OCI-LY1 (cell line): ENCODE data around the gene TMEM174.

Source experiments
- H2AFZ ChIP-seq: fragments of 200-600 bp; sonication (generic), shearing (Covaris generic); 2 replicates; pipeline ENCODE4 v1.6.0; 2014; ENCODE audit warnings: antibody characterized with exemption, mild to moderate bottlenecking, low read length
- H3F3A ChIP-seq: fragments of 200-600 bp; sonication (generic), shearing (Covaris generic); 2 replicates; pipeline ENCODE4 v1.6.0; 2014; ENCODE audit warnings: mild to moderate bottlenecking, antibody characterized with exemption, low read length, moderate library complexity; ENCODE audit not compliant: insufficient read depth
- H3K27ac ChIP-seq: fragments of 200-600 bp; sonication (generic); 2 replicates; pipeline ENCODE4 v1.5.1; 2014; ENCODE audit warnings: low read length, mixed run types, mild to moderate bottlenecking, low read depth; ENCODE audit not compliant: poor library complexity, severe bottlenecking
- H3K27me3 ChIP-seq: fragments of 200-600 bp; sonication (generic); 2 replicates; pipeline ENCODE4 v1.6.0; 2014; ENCODE audit warnings: antibody characterized with exemption, mild to moderate bottlenecking, low read length, moderate library complexity; ENCODE audit not compliant: insufficient read depth
- H3K36me3 ChIP-seq: fragments of 200-600 bp; sonication (generic); 2 replicates; pipeline ENCODE4 v1.6.1; 2014; ENCODE audit warnings: mild to moderate bottlenecking, antibody characterized with exemption, low read length, moderate library complexity, mixed read lengths; ENCODE audit not compliant: insufficient read depth
- H3K4me1 ChIP-seq: fragments of 200-600 bp; sonication (generic); 2 replicates; pipeline ENCODE4 v1.5.1; 2014; ENCODE audit warnings: mild to moderate bottlenecking, low read length, moderate library complexity; ENCODE audit not compliant: insufficient read depth, severe bottlenecking
- H3K4me2 ChIP-seq: fragments of 200-600 bp; sonication (generic), shearing (Covaris generic); 2 replicates; pipeline ENCODE4 v1.6.1; 2014; ENCODE audit warnings: low read length
- H3K4me3 ChIP-seq: fragments of 200-600 bp; sonication (generic); 2 replicates; pipeline ENCODE4 v1.5.1; 2014; ENCODE audit warnings: low read length, low read depth, mild to moderate bottlenecking, mixed read lengths; ENCODE audit not compliant: poor library complexity, severe bottlenecking
- H3K79me2 ChIP-seq: fragments of 200-600 bp; shearing (Covaris generic); 2 replicates; pipeline ENCODE4 v1.6.1; 2016; ENCODE audit warnings: mixed run types, low read length, mixed read lengths; ENCODE audit not compliant: insufficient read depth
- H3K9ac ChIP-seq: fragments of 200-600 bp; sonication (generic), shearing (Covaris generic); 2 replicates; pipeline ENCODE4 v1.6.1; 2014; ENCODE audit warnings: mild to moderate bottlenecking, low read length, mixed read lengths
- H3K9me2 ChIP-seq: fragments of 200-600 bp; sonication (generic), shearing (Covaris generic); 2 replicates; pipeline ENCODE4 v1.6.1; 2014; ENCODE audit warnings: low read depth, mild to moderate bottlenecking, low read length, mixed read lengths
- H3K9me3 ChIP-seq: fragments of 200-600 bp; shearing (Covaris generic); 2 replicates; pipeline ENCODE4 v1.6.1; 2014; ENCODE audit warnings: low read length, mixed read lengths
- H4K20me1 ChIP-seq: fragments of 200-600 bp; sonication (generic), shearing (Covaris generic); 2 replicates; pipeline ENCODE4 v1.6.0; 2016; ENCODE audit warnings: mild to moderate bottlenecking, low read length; ENCODE audit not compliant: insufficient read depth
- CTCF ChIP-seq: fragments of 200-600 bp; sonication (generic), shearing (Covaris generic); IDR thresholded peaks from 2 replicates; pipeline ENCODE4 v1.5.1; 2017; ENCODE audit warnings: mild to moderate bottlenecking, antibody characterized with exemption, low read length, moderate library complexity, mixed read lengths
- EZH2 ChIP-seq: fragments of 200-600 bp; sonication (generic), shearing (Covaris generic); IDR thresholded peaks from 2 replicates; pipeline ENCODE4 v1.8.0; 2017; ENCODE audit warnings: borderline replicate concordance, mixed run types, mild to moderate bottlenecking, antibody characterized with exemption, low read length, moderate library complexity, mixed read lengths

TMEM174 gene

GRCh38 chr5:73154208-73155006, 18.6 kb upstream of the TMEM174 start:
- H3K27ac ChIP-seq, result peak overlapping the region; percentile 63
- no peaks in the 10 kb centered on the region for H3F3A ChIP-seq
- no peak overlapping the region for H3K4me2 ChIP-seq
- H3K9me3 ChIP-seq, result no peaks in the 10 kb centered on the region
- no peaks in the 10 kb centered on the region for H3K9me2 ChIP-seq
- peaks cover 60% of the 10 kb centered on the region for H3K4me1 ChIP-seq
- no peaks in the 10 kb centered on the region for H3K36me3 ChIP-seq
- no peak overlapping the region for H3K9ac ChIP-seq
- H3K4me3 ChIP-seq, result no peak overlapping the region
- no peaks in the 10 kb centered on the region for H3K27me3 ChIP-seq
- H2AFZ ChIP-seq, result no peak overlapping the region
- no peak for TF ChIP-seq EZH2
- TF ChIP-seq CTCF, result no peak
- no peaks in the 10 kb centered on the region for H4K20me1 ChIP-seq
- no peaks in the 10 kb centered on the region for H3K79me2 ChIP-seq

DNA sequence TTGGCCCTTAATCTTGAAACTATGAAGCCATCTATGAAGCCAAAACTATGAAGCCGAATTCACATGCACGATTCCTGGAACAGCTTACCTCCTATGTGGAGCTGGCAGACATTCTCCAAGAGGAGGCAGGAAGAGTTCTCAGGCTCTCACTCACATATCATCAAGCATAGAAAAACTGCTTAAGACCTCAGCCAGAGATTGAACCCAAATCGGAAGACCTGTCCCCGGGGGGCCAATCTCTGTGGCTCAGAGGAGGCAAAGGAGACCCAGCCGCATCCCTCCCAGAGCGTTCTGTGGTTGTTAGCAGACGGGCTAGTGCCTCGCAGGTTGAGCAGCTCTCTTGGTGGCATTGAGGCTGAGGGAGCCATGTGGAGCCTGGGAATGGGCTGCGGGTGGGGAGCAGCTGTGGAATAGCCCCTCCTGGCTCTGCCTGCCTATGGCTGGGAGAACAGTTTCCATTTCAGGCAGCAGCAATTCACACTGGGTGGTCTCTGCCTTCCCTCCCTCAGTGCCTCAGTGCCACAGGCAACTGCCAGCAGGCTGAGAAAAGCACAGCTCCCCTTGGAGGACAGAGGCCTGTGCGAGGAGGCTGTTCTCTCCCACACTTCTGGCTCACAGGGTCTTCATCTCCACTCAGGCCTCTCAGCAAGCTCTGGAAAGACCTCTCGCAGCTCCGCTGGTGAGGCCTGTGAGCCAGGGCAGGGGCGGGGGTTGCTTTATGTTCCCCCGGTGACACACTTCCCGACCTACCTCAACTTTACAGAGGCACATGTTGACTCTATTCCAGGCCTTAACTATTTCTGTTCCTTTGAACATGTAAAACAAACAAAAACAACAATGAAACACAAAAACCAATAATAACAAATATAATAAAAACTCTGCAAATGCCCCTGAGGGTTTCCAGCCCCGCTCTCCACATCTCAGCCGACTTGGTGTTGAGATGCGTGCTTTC, 17.4 kb upstream of the TMEM174 start:
- Histone ChIP-seq H3K4me2 (no peak overlapping the region), H3K4me1 (peaks cover 72% of the 10 kb centered on the region), H3K36me3 (no peaks in the 10 kb centered on the region), H3K79me2 (no peaks in the 10 kb centered on the region), H3K9ac (no peak overlapping the region), H3K9me2 (no peaks in the 10 kb centered on the region), H3K9me3 (no peaks in the 10 kb centered on the region), H3F3A (no peaks in the 10 kb centered on the region), H3K27ac (peak overlapping the region; percentile 8), H3K4me3 (no peak overlapping the region), H3K27me3 (no peaks in the 10 kb centered on the region), H4K20me1 (no peaks in the 10 kb centered on the region), H2AFZ (no peak overlapping the region)
- no peak for TF ChIP-seq EZH2
- no peak for TF ChIP-seq CTCF

- Histone ChIP-seq H2AFZ (no peak overlapping the region), H3K4me1 (peaks cover 74% of the 10 kb centered on the region), H3K27me3 (no peaks in the 10 kb centered on the region), H3F3A (no peaks in the 10 kb centered on the region), H3K4me3 (no peak overlapping the region), H4K20me1 (no peaks in the 10 kb centered on the region), H3K9ac (no peak overlapping the region), H3K36me3 (no peaks in the 10 kb centered on the region), H3K27ac (peak overlapping the region; percentile 87), H3K9me2 (no peaks in the 10 kb centered on the region), H3K4me2 (no peak overlapping the region), H3K9me3 (no peaks in the 10 kb centered on the region), H3K79me2 (no peaks in the 10 kb centered on the region)
- no peak for TF ChIP-seq CTCF
- no peak for TF ChIP-seq EZH2
These were observed 15.3 kb upstream of the TMEM174 start for GRCh38 chr5:73157414-73158303.
